Esophagus squamous epithelium (tissue), 5 donors: ENCODE measurements around the gene INPP5F. TPM values are rescaled to one million over a fixed set of nuclear protein-coding genes. Genes with fewer than 3 reads are reported as not detected.

Experiments
- DNase-seq: peaks from one replicate; lab custom pipeline; 2025; lab: John Stamatoyannopoulos, UW
- H3K27ac ChIP-seq, 4 donors: fragments of 200-600 bp; sonication (generic); one replicate each; pipeline ENCODE4 v1.5.1; 2016 to 2019; ENCODE audit warnings: mild to moderate bottlenecking in 1 of 4
- H3K27me3 ChIP-seq, 4 donors: fragments of 200-600 bp; sonication (generic); 1 replicate in 3 of 4; 2 replicates in 1 of 4; pipeline versions ENCODE4 v1.5.1 to v1.6.0; 2017 to 2021; ENCODE audit warnings: antibody characterized with exemption in 1 of 4
- H3K36me3 ChIP-seq, 3 donors: fragments of 200-600 bp; sonication (generic); one replicate each; pipeline ENCODE4 v1.5.1; 2016 to 2019
- H3K4me1 ChIP-seq, 3 donors: fragments of 200-600 bp; sonication (generic); one replicate each; pipeline ENCODE4 v1.5.1; 2017 to 2019
- H3K4me3 ChIP-seq, 4 donors: fragments of 200-600 bp; sonication (generic); 1 replicate in 3 of 4; 2 replicates in 1 of 4; pipeline ENCODE4 v1.5.1; 2016 to 2019; ENCODE audit warnings: mild to moderate bottlenecking in 2 of 4, moderate library complexity in 1 of 4
- H3K9me3 ChIP-seq, 3 donors: fragments of 200-600 bp; sonication (generic); one replicate each; pipeline ENCODE4 v1.5.1; 2016 to 2019
- POLR2A ChIP-seq, 4 donors: fragments of 450-650 bp; IDR thresholded peaks; one replicate each; pipeline ENCODE4 v1.6.1; 2017; ENCODE audit warnings: antibody characterized with exemption in 4 of 4, mild to moderate bottlenecking in 4 of 4, moderate library complexity in 3 of 4
- WGBS, 2 donors: methylation state at CpG; one replicate each; pipeline ENCODE4 v1.1.5; 2018; 5-methylcytosine and 5-hydroxymethylcytosine counted together
- intact Hi-C: fragments of 100-400 bp; cut with DNase I; formaldehyde crosslinking; loops from one replicate; pipeline ENCODE4 v1.15.0; 2022
- total RNA-seq, 4 donors: library from RNA; depleted of rRNA; stranded (reverse); fragments of >200 nt; gene quantifications; one replicate each; pipeline ENCODE4 v1.1.0, GENCODE V29; 2016
- TF ChIP-seq, protein P1 (sequence below), 6 experiments: fragments of 450-650 bp in 4 of 6; fragments of 200-600 bp in 2 of 6; sonication (generic) in 2 of 6; IDR thresholded peaks; one replicate each; pipeline ENCODE4 v1.5.1; 2016 to 2019; ENCODE audit warnings: antibody characterized with exemption in 6 of 6, mild to moderate bottlenecking in 4 of 6, moderate library complexity in 4 of 6
- donor health status: DM: yes; HTN: yes; CAD: no.

The INPP5F gene
- total RNA-seq, 4 donors from 2014 or later, result 5.3 to 11.4 (median 9.4) TPM

DNA sequence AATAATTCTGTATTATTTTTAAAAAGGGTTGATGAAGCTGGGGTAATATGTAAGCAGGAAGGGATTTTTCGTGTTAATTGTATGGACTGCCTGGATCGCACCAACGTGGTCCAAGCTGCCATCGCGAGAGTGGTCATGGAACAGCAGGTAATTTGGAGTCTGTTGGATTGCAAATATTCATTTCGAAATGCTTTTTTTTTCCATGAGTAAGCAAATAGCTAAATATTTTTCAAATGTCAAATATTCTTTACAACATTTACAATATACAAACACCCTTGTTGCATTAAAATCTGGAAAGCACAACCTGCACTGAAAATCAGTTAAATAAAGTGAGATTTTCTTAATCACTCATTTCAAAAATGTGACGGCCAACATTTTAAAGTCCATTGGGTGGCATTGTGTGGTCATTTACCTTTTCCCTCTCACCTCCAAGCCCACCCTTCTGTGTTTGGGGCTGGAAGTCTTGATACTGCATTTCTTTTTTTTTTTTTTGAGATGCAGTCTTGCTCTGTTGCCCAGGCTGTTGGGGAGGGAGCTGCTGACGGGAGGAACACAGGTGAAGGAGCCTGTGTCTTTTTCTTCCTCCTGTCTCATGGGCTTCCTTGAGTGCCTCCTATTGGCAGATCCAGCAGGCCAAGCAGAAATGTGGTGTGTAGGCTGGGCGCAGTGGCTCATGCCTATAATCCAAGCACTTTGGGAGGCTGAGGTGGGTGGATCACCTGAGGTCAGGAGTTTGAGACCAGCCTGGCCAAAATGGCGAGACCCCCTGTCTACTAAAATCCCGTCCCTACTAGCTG is 80.7 kb downstream of the INPP5F start:
- H3K4me3 ChIP-seq, result no peak overlapping the region
- no peak overlapping the region for H3K27ac ChIP-seq
- no peak for TF ChIP-seq POLR2A (IDR thresholded peaks at IDR 0.05)
- TF ChIP-seq, protein P1, sequence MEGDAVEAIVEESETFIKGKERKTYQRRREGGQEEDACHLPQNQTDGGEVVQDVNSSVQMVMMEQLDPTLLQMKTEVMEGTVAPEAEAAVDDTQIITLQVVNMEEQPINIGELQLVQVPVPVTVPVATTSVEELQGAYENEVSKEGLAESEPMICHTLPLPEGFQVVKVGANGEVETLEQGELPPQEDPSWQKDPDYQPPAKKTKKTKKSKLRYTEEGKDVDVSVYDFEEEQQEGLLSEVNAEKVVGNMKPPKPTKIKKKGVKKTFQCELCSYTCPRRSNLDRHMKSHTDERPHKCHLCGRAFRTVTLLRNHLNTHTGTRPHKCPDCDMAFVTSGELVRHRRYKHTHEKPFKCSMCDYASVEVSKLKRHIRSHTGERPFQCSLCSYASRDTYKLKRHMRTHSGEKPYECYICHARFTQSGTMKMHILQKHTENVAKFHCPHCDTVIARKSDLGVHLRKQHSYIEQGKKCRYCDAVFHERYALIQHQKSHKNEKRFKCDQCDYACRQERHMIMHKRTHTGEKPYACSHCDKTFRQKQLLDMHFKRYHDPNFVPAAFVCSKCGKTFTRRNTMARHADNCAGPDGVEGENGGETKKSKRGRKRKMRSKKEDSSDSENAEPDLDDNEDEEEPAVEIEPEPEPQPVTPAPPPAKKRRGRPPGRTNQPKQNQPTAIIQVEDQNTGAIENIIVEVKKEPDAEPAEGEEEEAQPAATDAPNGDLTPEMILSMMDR (IDR thresholded peaks at IDR 0.05), result no peak
- intact Hi-C loops, result no loop called here
- no peaks in the 10 kb centered on the region for H3K27me3 ChIP-seq
- WGBS, 2 donors, result 93 to 97% methylated on average over 10 to 11 of the region's 11 CpGs
- H3K4me1 ChIP-seq, result no peaks in the 10 kb centered on the region
- no peaks in the 10 kb centered on the region for H3K9me3 ChIP-seq
- DNase-seq, result no peak
- peaks cover 0 to 53% (median 0%) of the 10 kb centered on the region in 3 donors for H3K36me3 ChIP-seq

GRCh38 chr10:119807960-119808697 is 82.3 kb downstream of the INPP5F start:
- no peak for DNase-seq
- intact Hi-C loops, result no loop called here
- no peak for TF ChIP-seq POLR2A (IDR thresholded peaks at IDR 0.05)
- TF ChIP-seq, protein P1 (IDR thresholded peaks at IDR 0.05), result no peak

GRCh38 chr10:119811122-119811521 is 85.3 kb downstream of the INPP5F start:
- no peaks in the 10 kb centered on the region for H3K4me1 ChIP-seq
- DNase-seq, result no peak
- no peak overlapping the region for H3K4me3 ChIP-seq
- H3K27me3 ChIP-seq, result no peaks in the 10 kb centered on the region
- TF ChIP-seq, protein P1 (IDR thresholded peaks at IDR 0.05), result no peak
- TF ChIP-seq POLR2A (IDR thresholded peaks at IDR 0.05), result no peak
- 87 to 91% methylated on average over 4 of the region's 4 CpGs for WGBS, 2 donors
- H3K9me3 ChIP-seq, result no peaks in the 10 kb centered on the region
- peaks cover 0 to 62% (median 0%) of the 10 kb centered on the region in 3 donors for H3K36me3 ChIP-seq
- intact Hi-C loops, result no loop called here
- H3K27ac ChIP-seq, result no peak overlapping the region

More at GRCh38 chr10:119807960-119808697, 82.3 kb downstream of the INPP5F start:
- H3K36me3 ChIP-seq, result peaks cover 0 to 55% (median 0%) of the 10 kb centered on the region in 3 donors
- H3K9me3 ChIP-seq, result no peaks in the 10 kb centered on the region
- no peak overlapping the region for H3K27ac ChIP-seq
- no peaks in the 10 kb centered on the region for H3K27me3 ChIP-seq
- no peaks in the 10 kb centered on the region for H3K4me1 ChIP-seq
- WGBS, 2 donors, result 92 to 94% methylated on average over 3 of the region's 3 CpGs
- no peak overlapping the region for H3K4me3 ChIP-seq

- no peak for TF ChIP-seq POLR2A (IDR thresholded peaks at IDR 0.05)
- TF ChIP-seq, protein P1 (IDR thresholded peaks at IDR 0.05), result no peak
- Histone ChIP-seq H3K9me3 (no peaks in the 10 kb centered on the region), H3K27me3 (no peaks in the 10 kb centered on the region), H3K4me1 (no peaks in the 10 kb centered on the region), H3K4me3 (no peak overlapping the region), H3K27ac (no peak overlapping the region), H3K36me3 (peaks cover 0 to 48% (median 0%) of the 10 kb centered on the region in 3 donors)
- no peak for DNase-seq
- intact Hi-C loops, result no loop called here
Measured at GRCh38 chr10:119812684-119813083, 86.8 kb downstream of the INPP5F start.

GRCh38 chr10:119815671-119816070 is 89.8 kb downstream of the INPP5F start:
- WGBS, 2 donors, result 89 to 95% methylated on average over 3 to 5 of the region's 7 CpGs
- intact Hi-C loops, result no loop called here

More at GRCh38 chr10:119815671-119816070, 89.8 kb downstream of the INPP5F start:
- Histone ChIP-seq H3K4me1 (peaks cover 0 to 13% (median 0%) of the 10 kb centered on the region in 3 donors), H3K27ac (no peak overlapping the region), H3K27me3 (no peaks in the 10 kb centered on the region), H3K36me3 (peaks cover 0 to 53% (median 0%) of the 10 kb centered on the region in 3 donors), H3K4me3 (no peak overlapping the region), H3K9me3 (no peaks in the 10 kb centered on the region)
- TF ChIP-seq POLR2A (IDR thresholded peaks at IDR 0.05), result no peak
- TF ChIP-seq, protein P1 (IDR thresholded peaks at IDR 0.05), result no peak
- DNase-seq, result no peak
